ENCODE data around the gene SIK2.
"Not testable (repeated sequence)": the region's sequence is repeated elsewhere in the genome, so short reads cannot be mapped to it uniquely, and the experiment has no call there.

The SIK2 gene

DNA sequence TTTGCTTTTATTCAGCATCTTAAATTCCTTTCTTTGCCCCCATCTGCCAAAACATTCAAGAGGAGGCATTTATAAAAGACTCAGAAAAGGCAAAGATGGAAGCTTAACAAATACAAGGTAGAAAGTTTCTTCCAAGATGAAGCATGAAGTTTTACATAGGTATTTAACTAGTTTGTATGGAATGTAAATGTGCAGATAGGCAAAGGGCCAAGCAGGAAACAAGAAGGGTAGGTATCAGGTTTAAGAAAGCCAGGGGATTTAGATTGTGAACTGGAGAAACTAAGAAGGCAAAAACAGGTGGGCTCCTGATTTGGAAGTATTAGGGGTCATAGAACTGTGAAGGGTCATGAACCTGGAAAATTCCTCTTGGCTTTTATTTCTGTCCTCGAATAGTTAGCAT lies 101.3 kb downstream of the SIK2 start:
- no peak for TF ChIP-seq CTCF (conservative IDR thresholded peaks at IDR 0.05; ENCODE audit: low read depth)
- no peak overlapping the region for H3K27ac ChIP-seq
- no peak for DNase-seq (ENCODE audit: low spot score)
- POLR2A ChIA-PET (ENCODE audit: low non-redundant PET) = no interaction called here
- CTCF ChIA-PET = no interaction called here

DNA sequence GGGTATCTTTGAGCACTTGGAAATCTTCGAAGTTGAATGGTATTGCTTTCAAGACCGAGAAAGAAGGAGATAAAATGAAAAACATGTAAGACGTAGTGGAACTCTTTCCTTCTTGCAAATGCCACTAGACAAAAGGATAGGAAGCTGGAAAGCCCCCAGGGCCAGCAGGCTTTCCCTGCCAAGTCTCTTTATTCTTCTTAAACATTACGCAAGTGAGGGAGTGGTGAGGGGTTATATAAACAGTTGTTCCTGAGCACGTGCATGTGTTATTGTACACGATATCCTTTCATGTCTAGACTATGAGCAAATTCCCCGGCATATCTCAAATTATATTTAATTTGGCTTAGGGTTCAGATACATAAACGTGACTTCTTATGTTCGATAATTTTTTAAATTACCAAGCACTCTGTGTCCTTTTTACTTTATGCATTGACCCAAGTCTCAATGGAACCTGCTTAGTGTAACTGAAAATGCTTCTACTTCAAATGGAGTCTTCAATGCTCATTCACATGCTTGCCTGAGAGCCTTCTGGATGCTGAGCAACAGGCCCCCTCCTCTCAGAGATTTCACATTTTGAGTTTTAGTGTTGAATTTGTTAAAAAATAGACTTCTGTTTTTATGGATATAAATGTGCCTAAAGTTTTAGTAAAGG lies 104.9 kb downstream of the SIK2 start:
- ChIA-PET CTCF (no interaction called here), POLR2A (ENCODE audit: low non-redundant PET) (no interaction called here)
- peak; percentile 40 for DNase-seq (ENCODE audit: low spot score)
- TF ChIP-seq CTCF (conservative IDR thresholded peaks at IDR 0.05; ENCODE audit: low read depth) = no peak
- H3K27ac ChIP-seq = peak overlapping the region; percentile 43

DNA sequence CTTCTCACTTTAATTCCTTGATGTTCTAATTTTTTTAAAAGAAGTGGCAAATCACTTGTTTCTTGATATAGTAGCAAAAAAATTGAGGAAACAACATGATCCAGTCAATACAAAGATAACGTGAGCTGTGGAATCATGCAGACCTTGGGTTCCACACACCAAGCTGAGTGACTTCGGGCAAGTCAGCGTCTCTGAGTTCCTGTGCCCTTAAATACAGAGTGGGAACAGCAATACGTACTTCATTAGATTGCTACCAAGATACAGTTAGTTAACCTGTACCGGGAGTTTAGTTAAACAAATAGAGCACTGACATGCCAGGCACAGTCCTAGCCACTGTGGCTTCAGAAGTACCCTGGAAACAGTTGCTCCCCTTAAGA lies 105.4 kb downstream of the SIK2 start:
- no peak overlapping the region for H3K27ac ChIP-seq
- ChIA-PET CTCF (no interaction called here), POLR2A (ENCODE audit: low non-redundant PET) (no interaction called here)
- no peak for TF ChIP-seq CTCF (conservative IDR thresholded peaks at IDR 0.05; ENCODE audit: low read depth)
- DNase-seq (ENCODE audit: low spot score) = no peak

- TF ChIP-seq CTCF (conservative IDR thresholded peaks at IDR 0.05; ENCODE audit: low read depth) = no peak
- no peak for DNase-seq (ENCODE audit: low spot score)
- ChIA-PET CTCF (no interaction called here), POLR2A (ENCODE audit: low non-redundant PET) (no interaction called here)
- H3K27ac ChIP-seq = no peak overlapping the region
These were observed 112.3 kb downstream of the SIK2 start for GRCh38 chr11:111714522-111714921.

- ChIA-PET CTCF (interaction anchor here (0.6 to 0.7 kb wide), 2 partner anchors 223 to 603 kb away, joined by 3 to 4 read pairs; no protein-coding TSS in a partner anchor), POLR2A (ENCODE audit: low non-redundant PET) (no interaction called here)
- H3K27ac ChIP-seq = no peak overlapping the region
- TF ChIP-seq CTCF (conservative IDR thresholded peaks at IDR 0.05; ENCODE audit: low read depth) = no peak
- DNase-seq (ENCODE audit: low spot score) = no peak
These were observed 113.0 kb downstream of the SIK2 start for GRCh38 chr11:111715142-111715816.

DNA sequence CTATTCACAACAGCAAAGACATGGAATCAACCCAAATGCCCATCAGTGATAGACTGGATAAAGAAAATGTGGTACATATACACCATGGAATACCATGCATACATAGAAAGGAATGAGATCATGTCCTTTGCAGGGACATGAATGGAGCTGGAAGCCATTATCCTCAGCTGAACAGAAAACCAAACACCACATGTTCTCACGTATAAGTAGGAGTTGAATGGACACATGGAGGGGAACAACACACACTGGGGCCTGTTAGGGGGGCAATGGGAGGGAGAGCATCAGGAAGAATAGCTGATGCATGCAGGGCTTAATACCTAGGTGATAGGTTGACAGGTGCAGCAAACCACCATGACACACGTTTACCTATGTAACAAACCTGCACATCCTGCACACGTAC lies 115.4 kb downstream of the SIK2 start:
- ChIA-PET POLR2A (ENCODE audit: low non-redundant PET) (interaction anchor here (0.6 kb wide), 1 partner anchor 57 kb away, joined by 13 read pairs; no protein-coding TSS in a partner anchor), CTCF (interaction anchor here (0.6 kb wide), 1 partner anchor 153 kb away, joined by 3 read pairs; no protein-coding TSS in a partner anchor)
- DNase-seq (ENCODE audit: low spot score); H3K27ac ChIP-seq: not testable (repeated sequence)

- ChIA-PET POLR2A (ENCODE audit: low non-redundant PET) (no interaction called here), CTCF (no interaction called here)
- no peak for TF ChIP-seq CTCF (conservative IDR thresholded peaks at IDR 0.05; ENCODE audit: low read depth)
- DNase-seq (ENCODE audit: low spot score) = peak; percentile 54
- H3K27ac ChIP-seq = peak overlapping the region; percentile 47
These were observed 116.2 kb downstream of the SIK2 start for GRCh38 chr11:111718436-111718835.
